Measurements from ENCODE around the gene IRAK1BP1.

GRCh38 chr6:78910010-78910409 lies 42.7 kb downstream of the IRAK1BP1 start:
- TF ChIP-seq, protein P1, sequence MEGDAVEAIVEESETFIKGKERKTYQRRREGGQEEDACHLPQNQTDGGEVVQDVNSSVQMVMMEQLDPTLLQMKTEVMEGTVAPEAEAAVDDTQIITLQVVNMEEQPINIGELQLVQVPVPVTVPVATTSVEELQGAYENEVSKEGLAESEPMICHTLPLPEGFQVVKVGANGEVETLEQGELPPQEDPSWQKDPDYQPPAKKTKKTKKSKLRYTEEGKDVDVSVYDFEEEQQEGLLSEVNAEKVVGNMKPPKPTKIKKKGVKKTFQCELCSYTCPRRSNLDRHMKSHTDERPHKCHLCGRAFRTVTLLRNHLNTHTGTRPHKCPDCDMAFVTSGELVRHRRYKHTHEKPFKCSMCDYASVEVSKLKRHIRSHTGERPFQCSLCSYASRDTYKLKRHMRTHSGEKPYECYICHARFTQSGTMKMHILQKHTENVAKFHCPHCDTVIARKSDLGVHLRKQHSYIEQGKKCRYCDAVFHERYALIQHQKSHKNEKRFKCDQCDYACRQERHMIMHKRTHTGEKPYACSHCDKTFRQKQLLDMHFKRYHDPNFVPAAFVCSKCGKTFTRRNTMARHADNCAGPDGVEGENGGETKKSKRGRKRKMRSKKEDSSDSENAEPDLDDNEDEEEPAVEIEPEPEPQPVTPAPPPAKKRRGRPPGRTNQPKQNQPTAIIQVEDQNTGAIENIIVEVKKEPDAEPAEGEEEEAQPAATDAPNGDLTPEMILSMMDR (IDR thresholded peaks at IDR 0.05): no peak
- TF ChIP-seq POLR2A (IDR thresholded peaks at IDR 0.05) (no peak), POLR2AphosphoS5 (IDR thresholded peaks at IDR 0.05) (no peak)

Data from stomach (tissue), 4 donors.